Activated T-cell treated with anti-CD3 and anti-CD28 coated beads, Interleukin-2, amount 50 U/mL, for 48 hours (primary cell): Measurements from ENCODE around the gene TNS3.

ENCODE experiments used
- DNase-seq, 2 experiments: peaks; one replicate each; pipeline ENCODE4 v3.0.0-alpha.2; 2020

TNS3 gene

GRCh38 chr7:47233996-47234395, 347.9 kb downstream of the TNS3 start:
- DNase-seq: no peak

- DNase-seq: no peak
Measured at GRCh38 chr7:47232751-47233412, 349.0 kb downstream of the TNS3 start.

GRCh38 chr7:47231627-47232026, 350.3 kb downstream of the TNS3 start:
- DNase-seq: no peak

- no peak for DNase-seq
Measured at GRCh38 chr7:47231032-47231431, 350.9 kb downstream of the TNS3 start.

GRCh38 chr7:47228386-47229014, 353.4 kb downstream of the TNS3 start:
- no peak for DNase-seq

- DNase-seq: no peak
Measured at GRCh38 chr7:47227762-47228177, 354.1 kb downstream of the TNS3 start.

GRCh38 chr7:47226696-47227095, 355.2 kb downstream of the TNS3 start:
- no peak for DNase-seq

- no peak for DNase-seq
Measured at GRCh38 chr7:47225387-47226131, 356.4 kb downstream of the TNS3 start.
